GM19099 (cell line): ENCODE data around the gene ARHGAP31.

Source experiments
- POLR2A ChIP-seq: IDR thresholded peaks from 3 replicates; pipeline ENCODE4 v1.6.1; 2011; ENCODE audit warnings: low read depth; ENCODE audit not compliant: insufficient read length; ENCODE audit errors: extremely low read depth

The ARHGAP31 gene

GRCh38 chr3:119468041-119468440, 173.9 kb downstream of the ARHGAP31 start:
- no peak for TF ChIP-seq POLR2A

GRCh38 chr3:119469418-119470189, 175.4 kb downstream of the ARHGAP31 start:
- TF ChIP-seq POLR2A: no peak
